NOMO-1 treated with dmso at 0.1 percent for 144 hours (cell line): ENCODE data around the gene ZCCHC9.
A peak's percentile ranks its signal among the peaks of the same experiment; 100 is the strongest.
"Not testable (repeated sequence)": the region's sequence is repeated elsewhere in the genome, so short reads cannot be mapped to it uniquely, and the experiment has no call there.

ENCODE experiments used
- DNase-seq: peaks from one replicate; lab custom pipeline; 2025; ENCODE audit not compliant: unreplicated experiment; lab: John Stamatoyannopoulos, UW

Gene ZCCHC9, protein sequence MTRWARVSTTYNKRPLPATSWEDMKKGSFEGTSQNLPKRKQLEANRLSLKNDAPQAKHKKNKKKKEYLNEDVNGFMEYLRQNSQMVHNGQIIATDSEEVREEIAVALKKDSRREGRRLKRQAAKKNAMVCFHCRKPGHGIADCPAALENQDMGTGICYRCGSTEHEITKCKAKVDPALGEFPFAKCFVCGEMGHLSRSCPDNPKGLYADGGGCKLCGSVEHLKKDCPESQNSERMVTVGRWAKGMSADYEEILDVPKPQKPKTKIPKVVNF

GRCh38 chr5:81301271-81302015 lies at the start of gene ZCCHC9:
Gene ZCCHC9 (plus strand): TSS chr5:81301587. CDS start chr5:81304758, 3,171 bp downstream.
- DNase-seq = peak; percentile 90

DNA sequence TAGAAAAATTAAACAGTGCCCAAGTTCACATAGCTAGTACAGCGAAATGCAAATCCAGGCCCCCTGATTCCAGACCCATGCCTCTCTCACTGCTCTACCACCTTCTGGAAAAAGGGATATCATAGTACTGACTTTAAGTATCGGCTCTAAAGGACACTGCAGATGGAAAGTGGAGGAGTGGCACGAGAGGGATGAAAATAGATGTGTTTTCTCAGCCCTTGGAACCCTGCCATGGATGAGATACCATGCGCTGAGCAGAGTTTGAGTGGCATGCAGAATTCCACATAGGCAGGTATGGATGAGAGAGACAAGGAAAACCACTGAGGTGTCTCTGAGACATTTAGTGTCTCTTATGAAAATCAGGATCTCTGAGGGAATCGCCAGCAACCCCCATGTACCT lies 49.5 kb upstream of the ZCCHC9 start:
- DNase-seq = no peak

- DNase-seq = no peak
Measured at GRCh38 chr5:81252904-81253303, 48.5 kb upstream of the ZCCHC9 start.

- no peak for DNase-seq
Measured at GRCh38 chr5:81253875-81254274, 47.5 kb upstream of the ZCCHC9 start.

DNA sequence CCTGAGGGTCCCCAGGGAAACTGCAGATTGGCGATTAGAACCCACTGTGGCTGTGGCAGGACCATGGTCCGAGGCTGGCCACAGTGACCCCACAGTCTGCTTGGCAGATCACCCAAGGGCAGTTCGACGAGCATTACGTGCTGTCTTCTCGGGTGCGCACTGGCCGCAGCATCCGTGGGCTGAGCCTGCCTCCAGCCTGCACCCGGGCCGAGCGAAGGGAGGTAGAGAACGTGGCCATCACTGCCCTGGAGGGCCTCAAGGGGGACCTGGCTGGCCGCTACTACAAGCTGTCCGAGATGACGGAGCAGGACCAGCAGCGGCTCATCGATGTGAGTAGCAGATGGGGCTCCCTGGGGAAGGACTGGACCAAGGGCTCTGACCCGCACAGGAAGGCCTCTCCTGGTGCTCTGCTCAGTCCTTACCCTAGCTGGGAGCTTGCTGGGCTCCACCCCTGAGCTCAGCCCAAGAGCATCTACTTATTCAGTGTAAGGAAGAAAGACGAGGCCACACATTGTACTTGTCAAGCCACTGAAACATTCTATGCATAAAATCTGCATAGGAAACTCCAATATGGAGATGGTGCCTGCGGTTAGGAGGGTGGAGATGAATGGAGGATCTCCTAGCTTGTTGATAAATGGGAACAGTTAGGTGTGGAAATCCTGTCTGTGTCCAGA lies 46.4 kb upstream of the ZCCHC9 start:
- no peak for DNase-seq

DNA sequence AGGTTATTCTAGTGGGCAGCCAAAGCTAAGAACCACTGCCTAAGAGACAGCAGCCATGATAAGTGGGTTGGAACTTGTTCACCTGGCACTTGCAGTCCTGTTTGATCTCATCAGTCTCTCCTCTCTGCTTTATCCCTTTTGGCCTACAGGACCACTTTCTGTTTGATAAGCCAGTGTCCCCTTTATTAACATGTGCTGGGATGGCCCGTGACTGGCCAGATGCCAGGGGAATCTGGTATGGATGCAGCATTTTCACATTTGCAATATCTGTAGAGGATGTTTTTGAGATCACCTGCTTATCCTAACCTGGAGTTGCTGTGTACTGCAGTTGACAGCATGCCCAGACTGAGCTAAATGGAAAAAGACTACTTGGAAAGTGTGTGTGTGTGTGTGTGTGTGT lies 44.6 kb upstream of the ZCCHC9 start:
- no peak for DNase-seq

- DNase-seq = not testable (repeated sequence)
Measured at GRCh38 chr5:81262796-81263195, 38.6 kb upstream of the ZCCHC9 start.

DNA sequence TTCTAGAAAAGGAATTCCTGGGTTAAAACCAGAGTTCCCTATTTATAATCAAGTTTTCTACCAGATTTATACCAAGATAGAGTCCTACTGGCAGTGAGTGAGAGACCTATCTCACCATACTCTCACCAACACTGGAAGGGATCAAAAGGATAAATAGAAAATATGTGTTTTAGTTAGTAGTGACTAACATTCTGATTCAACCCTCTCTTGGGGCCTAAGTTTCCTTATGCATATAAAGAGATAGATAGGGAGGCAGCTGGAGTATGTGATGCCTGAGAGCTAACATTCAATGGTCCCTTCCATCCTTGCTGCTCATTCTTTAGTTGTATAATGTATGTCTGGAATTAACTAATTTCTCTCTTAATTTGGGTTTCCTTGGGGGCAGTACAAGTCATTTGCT lies 36.3 kb upstream of the ZCCHC9 start:
- DNase-seq = no peak

- no peak for DNase-seq
Measured at GRCh38 chr5:81268521-81269196, 32.7 kb upstream of the ZCCHC9 start.

GRCh38 chr5:81269751-81270393 lies 31.5 kb upstream of the ZCCHC9 start:
- DNase-seq = no peak

DNA sequence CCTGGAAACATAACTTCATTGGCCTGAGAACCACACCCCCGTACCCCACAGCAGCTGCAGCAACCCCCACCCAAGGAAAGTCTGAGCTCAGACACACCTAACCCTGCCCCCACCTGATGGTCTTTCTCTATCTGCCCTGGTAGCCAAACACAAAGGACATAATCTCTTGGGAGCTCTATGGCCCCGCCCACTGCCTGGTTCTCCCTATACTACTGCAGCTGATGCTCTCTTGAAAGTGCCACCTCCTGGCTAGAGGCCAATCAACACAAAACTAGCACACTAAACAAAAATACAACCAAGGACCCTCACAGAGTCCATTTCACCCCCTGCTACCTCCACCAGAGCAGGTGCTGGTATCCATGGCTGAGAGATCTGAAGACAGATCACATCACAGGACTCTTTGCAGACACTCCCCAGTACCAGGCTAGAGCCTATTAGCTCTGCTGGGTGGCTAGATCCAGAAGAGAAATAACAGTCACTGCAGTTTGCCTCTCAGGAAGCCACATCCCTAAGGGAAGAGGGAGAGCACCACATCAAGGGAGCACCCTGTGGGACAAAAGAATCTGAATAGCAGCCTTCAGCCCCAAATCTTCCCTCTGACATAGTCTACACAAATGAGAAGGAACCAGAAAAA lies 30.9 kb upstream of the ZCCHC9 start:
- DNase-seq = not testable (repeated sequence)

DNA sequence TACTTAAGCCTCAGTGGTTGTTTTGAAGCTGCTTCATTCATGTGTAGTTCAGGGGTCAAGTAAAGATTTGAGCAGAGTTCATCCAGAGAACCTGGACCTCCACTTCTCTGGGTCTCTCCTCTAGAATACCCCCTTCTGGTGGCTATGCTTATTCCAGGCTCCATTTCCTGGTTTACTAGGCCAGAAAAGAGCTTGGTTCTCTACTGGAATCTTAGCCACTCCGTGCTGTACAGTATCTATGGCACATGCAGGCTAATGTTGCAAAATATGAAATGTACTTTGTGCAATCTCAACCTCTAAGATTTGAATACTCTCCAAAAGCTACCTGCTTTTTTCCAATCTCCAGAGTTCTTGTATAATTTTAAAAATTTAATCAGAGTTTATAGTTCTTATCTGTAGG lies 17.4 kb upstream of the ZCCHC9 start:
- no peak for DNase-seq

DNA sequence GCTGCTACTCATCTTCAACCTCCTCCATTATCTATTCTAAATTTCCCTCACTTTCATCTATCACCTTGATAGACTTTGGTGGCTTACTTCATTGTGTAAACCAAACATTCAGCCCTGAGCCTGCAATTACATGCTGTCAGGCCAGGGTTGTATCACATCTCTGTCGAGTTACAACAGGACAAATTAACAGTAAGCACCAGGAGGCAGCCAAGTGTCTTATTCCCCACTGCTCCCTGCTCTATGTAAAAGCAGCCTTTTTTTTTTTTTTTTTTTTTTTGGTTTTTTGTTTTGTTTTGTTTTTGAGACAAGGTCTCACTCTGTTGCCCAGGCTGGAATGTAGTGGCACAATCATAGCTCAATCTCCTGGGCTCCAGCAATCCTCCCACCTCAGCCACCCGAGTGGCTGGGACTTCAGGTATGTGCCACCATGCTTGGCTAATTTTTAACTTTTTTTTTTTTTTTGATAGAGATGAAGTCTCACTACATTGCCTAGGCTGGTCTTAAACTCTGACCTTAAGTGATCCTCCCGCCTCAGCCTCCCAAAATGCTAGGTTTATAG lies 15.2 kb upstream of the ZCCHC9 start:
- DNase-seq = no peak

- no peak for DNase-seq
Measured at GRCh38 chr5:81288021-81288433, 13.4 kb upstream of the ZCCHC9 start.

GRCh38 chr5:81290146-81290545 lies 11.2 kb upstream of the ZCCHC9 start:
- no peak for DNase-seq

DNA sequence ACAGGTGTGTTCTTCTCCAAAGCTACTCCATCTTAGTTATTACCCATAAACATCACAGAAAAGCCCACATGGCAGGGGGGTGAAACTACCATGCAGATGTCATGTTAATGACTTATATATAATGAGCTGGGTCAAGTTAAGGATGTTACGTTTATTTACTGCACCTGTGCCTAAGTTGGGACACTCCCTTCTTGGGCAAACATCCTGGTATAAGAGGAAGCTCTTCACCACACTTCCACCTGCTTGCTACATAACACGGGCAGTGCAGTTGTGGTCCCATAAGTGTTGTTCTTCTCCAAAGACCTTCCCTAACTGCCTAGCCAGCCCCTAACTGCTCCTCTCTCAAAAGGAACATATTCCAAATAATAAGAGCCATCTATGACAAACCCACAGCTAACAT lies 9.3 kb upstream of the ZCCHC9 start:
- DNase-seq = no peak

DNA sequence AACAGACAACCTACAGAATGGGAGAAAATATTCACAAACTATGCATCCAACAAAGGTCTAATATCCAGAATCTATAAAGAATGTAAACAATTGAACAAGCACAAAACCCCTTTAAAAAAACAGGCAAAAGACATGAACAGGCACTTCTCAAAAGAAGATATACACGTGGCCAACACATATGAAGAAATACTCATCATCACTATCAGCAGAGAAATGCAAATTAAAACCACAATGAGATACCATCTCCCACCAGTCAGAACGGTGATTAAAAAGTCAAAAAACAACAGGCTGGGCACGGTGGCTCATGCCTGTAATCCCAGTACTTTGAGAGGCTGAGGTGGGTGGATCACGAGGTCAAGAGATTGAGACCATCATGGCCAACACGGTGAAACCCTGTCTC lies 7.4 kb upstream of the ZCCHC9 start:
- DNase-seq = not testable (repeated sequence)

GRCh38 chr5:81297531-81297930 lies 3.9 kb upstream of the ZCCHC9 start:
- DNase-seq = no peak

- no peak for DNase-seq
Measured at GRCh38 chr5:81300921-81301270, 491 bp upstream of the ZCCHC9 start.

- no peak for DNase-seq
Measured at GRCh38 chr5:81302596-81302995, 1.2 kb downstream of the ZCCHC9 start.
